GM19240 (cell line): ENCODE results near the gene PDGFA.

ENCODE experiments used
- DNase-seq: peaks from one replicate; pipeline ENCODE4 v3.0.0; 2011; ENCODE audit warnings: low spot score; ENCODE audit not compliant: insufficient read length

The PDGFA gene

DNA sequence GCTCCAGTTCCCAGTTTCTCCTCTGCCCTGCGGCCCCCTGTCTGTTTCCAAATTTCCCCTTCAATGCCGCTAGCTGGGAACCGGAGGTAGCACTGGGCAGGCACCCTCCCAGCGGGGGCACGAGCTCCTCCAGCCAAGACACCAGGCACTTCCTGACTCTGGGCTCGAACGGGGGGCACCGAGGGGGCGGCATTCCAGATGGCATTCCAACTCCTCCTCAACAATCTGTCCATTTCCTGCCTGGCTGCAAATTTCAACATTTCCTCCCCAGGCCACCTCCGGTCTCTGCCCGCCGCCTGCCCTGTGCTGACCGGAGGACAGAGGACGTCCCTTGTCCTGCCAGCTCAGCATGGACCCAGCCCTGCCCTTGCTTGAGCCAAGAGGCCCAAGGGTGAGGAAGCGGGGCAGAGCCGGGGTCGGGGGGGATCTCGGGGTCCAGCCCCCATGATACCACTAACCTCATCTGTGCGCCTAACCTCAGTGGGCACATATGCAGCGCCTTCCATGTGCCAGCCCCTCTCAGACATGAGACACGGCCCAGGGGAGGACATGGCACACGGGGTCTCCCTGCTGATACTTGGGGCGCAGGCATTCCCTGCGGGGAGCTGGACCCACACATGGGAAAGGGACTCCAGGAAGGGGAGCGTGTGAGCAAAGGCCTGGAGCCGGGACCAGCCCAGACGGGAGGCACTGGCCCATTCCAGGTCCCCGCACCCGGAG, 58.0 kb downstream of the PDGFA start:
- no peak for DNase-seq

DNA sequence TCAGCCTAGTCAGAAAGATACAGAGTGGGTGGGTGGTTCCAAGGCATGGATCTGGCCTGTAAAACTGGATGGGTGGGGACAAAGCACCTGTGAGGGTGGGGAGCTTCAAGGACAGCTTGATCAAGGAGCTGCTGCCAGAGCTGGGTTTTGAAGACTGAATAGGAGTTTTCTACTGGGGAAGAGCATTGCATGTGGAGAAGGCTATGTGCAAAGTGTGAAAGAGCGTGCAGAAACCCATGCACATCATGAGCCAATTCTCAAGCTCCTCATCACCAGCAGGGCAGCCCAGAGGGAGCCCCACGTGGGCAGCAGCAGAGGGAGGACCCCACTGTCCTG, 58.6 kb downstream of the PDGFA start:
- DNase-seq = no peak

DNA sequence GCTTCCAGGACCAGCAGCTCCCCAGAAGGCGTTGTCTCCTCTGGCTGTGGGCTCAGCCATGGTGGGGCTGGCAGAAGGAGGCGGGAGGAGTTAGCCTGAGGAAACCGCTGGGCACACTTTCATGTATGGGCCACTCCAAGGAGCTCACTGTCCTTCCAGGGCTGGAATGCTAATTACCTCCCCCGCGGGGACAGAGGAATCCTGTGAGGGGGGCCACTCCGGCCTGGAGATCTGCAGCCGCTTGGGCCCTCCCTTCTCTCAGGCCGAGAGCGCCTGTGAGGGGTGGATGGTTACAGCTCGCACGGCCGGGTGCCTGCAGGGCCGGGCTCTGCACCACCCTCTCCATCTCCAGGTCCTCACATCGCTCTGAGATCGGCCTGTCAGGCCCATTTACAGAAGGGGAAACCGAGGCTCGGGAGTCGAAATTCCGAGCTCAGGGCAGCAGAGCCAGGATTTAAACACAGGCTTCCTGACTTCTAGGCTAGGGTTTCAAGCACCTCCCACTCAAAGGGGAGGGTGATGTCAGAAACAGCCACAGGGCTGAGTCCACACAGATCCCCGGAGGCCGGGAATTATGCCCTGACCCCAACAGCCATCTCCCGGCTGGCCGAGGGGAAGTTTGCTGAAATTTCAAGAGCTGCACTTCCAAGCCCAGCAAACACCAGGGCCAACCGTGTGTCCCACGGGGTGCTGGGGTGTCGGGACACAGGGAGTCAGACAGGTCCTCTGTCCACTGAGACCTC, 59.1 kb downstream of the PDGFA start:
- no peak for DNase-seq

GRCh38 chr7:459584-460373, 59.9 kb downstream of the PDGFA start:
- DNase-seq = no peak

DNA sequence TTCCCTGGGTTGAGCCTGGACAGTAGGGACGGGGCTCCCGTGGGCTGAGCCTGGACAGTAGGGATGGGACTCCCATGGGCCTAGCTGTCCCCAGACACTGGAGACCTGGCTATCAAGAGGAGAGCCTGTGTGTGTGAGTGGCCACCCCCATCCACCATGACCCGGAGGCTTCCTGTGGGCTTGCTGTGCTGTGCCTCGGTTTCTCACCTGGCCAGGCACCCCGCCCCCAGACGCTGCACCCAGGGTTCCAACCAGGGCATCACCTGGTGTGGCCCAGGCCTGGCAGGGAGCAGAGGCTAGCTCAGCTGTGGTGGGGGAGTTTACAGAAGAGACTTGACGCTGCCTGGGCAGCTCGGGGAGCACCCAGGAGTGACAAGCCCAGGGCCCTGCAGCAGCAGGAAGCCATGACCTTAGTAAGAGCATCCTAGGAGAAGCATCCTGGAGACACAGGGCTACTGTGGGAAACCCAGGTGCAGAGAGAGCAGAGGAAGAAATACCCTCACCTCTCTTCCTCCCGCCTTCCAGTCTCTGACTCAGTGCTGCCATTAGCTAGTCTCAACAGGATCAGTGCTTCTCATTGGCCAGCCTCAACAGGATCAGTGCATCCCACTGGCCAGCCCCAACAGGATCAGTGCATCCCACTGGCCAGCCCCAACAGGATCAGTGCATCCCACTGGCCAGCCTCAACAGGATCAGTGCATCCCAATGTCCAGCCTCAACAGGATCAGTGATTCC, 61.0 kb downstream of the PDGFA start:
- DNase-seq = no peak

DNA sequence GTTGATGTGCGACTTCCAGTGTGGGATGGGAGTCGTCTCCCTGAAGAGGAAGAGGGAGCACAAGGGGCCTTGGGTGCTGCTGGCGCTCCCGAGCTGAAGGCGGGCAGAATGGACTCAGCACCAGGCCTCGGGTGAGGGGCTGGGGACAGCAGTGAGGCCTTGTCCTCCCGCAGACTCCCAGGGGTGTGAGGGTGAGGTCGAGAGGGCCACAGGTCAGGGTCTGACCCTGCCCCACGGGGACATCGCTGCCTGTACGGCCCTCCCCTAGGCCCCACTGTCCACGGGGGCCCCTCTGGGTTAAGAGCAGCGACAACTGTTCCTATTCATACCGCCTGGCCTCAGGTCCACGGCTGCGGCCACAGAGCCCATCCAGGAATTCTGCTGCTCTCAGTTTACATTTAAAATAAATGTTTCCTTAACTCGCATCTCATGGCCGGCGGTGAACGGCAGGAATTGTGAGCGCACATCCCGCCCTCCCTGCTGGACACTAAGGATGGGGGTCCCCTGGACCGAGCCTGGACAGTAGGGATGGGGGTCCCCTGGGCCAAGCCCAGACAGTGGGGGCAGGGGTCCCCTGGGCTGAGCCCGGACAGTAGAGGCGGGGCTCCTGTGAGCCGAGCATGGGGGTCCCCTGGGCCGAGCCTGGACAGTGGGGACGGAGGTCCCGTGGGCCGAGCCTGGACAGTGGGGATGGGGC, 61.7 kb downstream of the PDGFA start:
- DNase-seq = no peak

DNA sequence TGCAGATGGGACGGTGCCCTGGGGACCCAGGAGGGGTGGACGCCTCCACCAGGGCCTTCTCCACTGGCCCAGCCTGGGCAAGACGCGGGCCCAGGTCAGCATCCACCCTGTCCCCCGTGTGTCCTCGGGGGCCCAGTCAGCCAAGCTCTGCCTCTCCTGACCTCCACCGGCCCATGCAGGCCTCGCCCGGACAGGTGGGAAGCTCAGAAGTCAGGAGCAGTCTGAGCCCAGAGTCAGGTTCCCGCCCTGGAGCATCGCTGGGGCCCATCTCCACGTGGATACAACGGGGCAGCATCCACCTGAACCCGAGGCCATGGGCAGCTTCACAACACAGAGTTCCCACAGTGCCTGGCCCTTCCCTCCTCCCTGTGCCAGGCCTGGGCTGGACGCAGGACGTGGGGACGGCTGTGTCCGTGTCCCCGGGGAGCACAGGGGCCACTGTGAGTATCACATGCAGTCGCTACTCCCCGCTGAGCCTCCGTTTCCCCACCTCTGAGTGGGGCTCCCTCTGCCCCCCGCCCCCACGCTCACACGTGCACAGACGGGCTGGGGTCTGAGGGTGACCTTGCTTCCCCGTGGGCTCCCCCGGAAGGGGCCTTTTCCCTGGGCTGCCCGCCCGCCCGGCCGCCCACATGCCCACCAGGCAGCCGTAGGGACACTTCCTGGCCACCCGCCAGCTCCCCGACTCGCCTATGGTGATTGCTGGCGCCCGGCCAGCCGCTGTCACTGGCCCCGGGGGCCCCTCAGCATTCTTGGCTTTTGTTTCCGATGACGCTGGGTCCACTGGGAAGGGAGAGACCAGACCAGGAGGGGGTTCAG, 64.3 kb downstream of the PDGFA start:
- no peak for DNase-seq

DNA sequence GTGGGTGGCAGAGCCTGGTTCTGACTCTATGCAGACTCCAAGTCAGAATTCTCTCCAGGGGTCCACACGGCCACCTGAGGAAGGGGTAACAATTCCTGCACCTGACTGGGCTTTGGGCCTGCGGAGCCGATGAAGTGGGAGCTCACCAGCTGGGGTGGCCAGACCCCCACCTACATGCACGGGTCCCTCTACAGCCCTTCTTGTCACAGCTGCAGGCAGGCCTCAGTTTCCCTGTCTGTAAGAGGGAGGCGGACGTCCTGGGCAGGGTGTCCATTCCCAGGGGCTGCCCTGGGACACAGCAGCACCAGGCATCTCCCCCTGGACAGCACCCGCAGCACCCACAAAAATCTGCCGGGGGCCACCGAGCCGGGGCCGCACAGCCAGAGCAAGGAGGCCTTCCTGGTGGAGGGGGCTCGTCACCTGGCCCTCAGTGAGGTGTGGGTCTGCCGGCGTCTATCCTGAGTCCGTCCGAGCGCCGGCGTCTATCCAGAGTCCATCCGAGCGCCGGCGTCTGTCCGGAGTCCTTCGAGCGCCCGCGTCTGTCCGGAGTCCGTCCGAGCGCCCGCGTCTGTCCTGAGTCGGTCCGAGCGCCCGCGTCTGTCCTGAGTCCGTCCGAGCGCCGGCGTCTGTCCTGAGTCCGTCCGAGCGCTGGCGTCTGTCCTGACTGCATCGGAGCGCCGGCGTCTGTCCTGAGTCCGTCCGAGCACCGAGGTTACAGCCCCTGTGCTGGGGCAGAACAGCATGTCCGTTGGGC, 65.1 kb downstream of the PDGFA start:
- no peak for DNase-seq

- no peak for DNase-seq
Measured at GRCh38 chr7:453597-454306, 65.9 kb downstream of the PDGFA start.

- DNase-seq = no peak
Measured at GRCh38 chr7:452791-453455, 66.7 kb downstream of the PDGFA start.

DNA sequence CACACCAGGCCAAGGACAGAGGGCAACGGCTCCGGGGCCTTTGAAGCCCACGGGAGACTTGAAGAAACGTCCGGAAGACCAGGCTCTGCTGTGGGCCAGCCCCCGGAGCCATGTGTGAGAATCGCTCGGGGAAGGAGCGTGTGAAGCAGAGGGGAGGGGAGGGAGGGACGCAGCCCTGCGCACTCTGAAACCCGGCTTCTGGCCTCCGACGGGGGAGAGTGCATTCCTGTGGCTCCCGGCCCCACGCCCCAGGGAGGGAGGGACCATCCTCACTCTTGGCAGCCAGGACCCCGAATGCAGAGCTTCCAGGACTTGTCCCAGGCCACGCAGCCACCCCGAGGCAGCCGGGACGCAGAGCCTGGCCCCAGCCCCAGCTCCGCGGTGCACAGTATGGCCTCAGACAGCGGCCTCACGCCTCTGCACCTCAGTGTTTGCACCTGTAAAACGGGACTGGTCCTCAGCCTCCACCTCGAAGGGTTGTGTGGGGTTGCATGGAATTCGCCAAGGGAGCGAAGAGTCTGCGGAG, 67.4 kb downstream of the PDGFA start:
- no peak for DNase-seq

DNA sequence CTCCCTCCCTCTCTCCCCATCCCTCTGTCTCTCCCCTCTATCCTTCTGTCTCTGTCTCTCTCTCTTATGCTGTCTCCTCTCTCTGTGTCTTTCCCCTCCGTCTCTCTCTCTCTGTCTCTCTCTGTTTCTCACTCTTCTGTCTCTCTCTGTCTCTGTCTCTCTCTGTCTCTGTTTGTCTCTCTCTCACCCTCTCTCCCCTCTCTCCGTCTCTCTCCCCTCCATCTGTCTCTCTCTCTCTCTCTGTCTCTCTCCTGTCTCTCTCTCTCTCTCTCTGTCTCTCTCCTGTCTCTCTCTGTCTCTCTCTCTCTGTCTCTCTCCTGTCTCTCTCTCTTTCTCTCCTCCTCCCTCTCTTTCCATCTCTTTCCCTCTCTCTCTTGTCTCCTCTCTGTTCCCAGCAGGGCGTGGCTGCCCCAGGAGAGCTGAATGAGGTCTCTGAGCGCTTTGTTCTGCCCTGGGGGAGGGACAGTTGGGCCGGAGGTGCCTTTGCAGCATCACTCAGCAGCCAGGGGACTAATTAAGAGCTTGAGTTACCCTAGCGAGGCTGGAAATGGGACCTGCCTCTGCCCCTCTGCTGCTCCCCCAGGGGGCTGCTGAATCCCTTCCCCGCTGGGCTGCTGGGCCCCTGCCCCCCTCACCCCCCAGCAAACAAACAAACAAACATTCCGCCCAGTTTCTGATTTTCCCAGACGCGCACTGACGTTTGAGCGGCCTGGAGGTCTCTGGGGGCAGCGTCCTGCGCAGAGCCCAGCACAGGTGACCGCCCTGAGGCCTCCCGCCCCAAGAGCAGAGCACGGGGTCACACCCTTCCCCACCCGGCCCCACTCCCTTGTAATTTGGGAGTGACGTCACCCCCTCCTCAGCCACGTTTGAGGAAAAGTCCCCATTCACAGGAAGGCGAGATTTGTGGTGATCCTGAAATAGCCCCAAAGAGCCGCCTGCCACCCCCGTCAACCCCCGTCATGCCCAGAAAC, 68.1 kb downstream of the PDGFA start:
- no peak for DNase-seq

DNA sequence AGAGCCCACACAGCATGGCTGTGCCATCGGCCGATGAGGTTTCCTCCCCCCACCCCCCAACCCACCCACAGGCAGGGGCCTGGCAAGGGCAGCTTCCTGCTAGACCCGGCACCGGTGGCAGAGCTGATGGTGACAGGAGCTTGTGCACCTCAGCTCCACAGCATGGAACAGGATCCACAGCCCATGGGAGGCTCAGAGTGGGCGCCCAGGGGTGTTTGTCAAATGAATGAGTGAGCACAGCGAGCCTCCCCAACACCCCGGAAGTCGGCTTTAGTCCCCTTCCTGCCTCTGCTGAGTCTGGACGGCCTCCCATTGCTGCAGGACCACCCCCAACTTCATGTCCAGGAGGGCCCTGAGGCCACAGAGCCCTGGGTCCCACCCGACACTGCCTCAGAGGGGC, 68.9 kb downstream of the PDGFA start:
- no peak for DNase-seq

DNA sequence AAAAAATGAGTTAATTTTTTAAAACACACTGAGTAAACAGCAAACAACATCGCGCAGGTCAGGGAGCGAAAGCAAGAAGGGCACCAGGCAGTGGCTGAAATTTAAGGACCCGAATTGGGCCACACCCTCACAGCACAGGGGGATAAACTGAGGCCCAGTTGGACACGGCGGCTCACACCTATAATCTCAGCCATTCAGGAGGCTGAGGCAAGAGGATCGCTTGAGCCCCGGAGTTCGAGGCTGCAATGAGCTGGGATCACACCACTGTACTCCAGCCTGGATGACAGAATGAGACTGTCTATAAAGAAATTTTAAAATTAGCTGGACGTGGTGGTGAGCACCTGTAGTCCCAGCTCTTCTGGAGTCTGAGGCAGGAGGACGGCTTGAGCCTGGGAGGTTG, 69.6 kb downstream of the PDGFA start:
- DNase-seq = no peak

DNA sequence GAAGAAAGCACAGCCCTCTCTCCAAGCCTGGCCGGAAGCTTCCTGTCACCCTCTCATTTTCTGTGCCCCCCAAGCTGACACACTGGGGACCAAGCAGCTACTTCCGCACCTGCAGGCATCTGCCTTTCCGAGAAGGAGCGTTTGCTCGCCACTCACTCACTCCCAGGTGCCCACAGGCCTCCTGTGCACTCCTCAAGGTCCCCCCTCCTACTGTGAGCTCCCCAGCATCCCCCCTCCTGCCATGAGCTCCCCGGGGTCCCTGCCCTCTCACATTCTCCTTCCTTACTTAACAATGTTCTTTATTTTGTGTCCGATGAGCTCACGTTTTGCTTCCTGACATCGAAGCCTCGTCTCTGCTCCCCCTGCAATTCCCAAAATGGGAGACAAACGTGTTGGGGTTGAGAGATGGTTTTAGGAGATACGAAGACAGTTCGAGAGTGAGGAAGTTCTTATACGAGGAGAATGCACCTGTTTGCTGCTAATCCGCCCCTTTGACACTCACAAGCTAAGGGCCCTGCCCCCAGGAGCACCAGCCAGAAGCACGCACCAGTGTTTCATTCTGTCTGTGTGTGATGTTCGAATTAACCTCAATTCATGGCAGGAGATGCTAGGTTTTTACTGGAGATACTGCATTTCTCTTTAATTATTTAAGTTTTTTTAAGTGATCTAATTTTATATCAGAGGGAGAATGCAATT, 70.2 kb downstream of the PDGFA start:
- DNase-seq = no peak

- no peak for DNase-seq
Measured at GRCh38 chr7:447523-447922, 72.1 kb downstream of the PDGFA start.
